SKM-1 (cell line): ENCODE data around the gene PRH2.

Experiments
- DNase-seq: peaks from one replicate; lab custom pipeline; 2025; ENCODE audit not compliant: unreplicated experiment; lab: John Stamatoyannopoulos, UW

Gene PRH2

GRCh38 chr12:10959804-10960203 lies 30.8 kb downstream of the PRH2 start:
- no peak for DNase-seq

- no peak for DNase-seq
Observed at GRCh38 chr12:10960211-10960610, 31.2 kb downstream of the PRH2 start.

DNA sequence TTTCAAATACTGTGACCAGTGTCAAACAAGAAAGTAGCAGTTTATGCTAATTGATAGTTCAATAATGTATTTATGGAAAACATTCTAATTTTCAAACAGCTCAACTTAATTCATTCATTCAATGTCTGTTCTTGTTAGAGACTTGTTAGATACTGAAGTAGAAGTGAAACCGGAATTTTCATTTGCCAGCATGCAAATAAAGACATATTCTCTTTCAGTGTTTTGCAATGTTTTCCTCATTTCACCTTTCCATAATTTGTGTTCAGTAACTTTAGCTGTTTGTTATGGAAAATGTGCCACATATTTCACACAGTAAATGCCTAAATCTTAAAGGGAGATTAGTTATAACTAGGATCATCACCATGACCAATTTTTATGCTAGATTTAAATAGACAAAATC lies 36.4 kb downstream of the PRH2 start:
- DNase-seq = no peak

DNA sequence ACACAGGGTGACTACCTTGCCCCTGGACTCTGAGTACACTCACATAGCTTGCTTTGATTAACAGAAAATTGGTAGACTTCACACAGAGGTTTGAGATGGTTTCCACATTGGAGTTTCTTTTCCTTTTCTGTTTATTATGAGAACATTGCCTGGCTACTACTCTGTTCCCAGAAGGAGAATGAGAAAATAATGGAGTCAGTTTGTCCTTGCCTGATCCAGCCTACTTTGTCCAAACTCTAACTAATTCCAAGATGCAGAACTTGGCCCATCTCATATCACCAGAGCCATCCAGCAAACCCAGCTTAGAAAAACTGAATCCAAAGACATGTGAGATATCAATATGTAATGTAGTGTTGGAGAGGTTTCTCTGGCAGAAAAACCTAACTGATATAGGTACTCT lies 37.3 kb downstream of the PRH2 start:
- DNase-seq = no peak

GRCh38 chr12:10967409-10967808 lies 38.4 kb downstream of the PRH2 start:
- no peak for DNase-seq

DNA sequence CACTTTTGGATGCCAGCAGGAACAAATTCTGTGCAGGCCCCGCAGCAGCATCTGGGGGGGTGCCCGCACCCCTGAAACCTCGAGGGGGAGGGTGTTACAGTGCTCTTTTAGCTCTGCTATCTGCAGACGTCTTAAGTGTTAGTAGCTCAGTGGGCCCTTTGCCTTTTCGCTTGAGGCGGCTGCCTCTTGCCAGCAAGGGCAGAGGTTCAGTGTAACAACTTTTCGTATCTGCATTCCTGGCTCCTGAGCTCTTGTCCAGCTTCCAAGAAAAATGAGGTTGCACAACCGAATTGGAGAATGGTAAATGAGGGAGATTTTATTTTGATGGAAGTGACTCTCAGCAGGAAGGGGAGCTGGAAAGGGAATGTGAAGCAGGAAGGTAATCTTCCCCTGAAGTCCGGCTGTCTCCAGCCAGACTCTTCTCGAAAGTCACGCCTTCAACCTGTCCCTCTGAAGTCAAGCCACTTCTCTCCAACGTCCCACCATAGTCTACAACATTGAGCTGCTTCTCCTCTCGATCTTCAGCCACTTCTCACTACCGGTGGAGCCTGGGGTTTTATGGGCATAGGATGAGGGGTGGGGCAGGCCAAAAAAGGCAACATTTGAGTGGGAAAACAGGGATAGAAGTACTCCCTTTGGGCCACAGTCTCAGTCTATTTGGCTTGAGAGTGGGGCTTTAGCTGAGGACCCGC lies 39.9 kb downstream of the PRH2 start:
- no peak for DNase-seq

DNA sequence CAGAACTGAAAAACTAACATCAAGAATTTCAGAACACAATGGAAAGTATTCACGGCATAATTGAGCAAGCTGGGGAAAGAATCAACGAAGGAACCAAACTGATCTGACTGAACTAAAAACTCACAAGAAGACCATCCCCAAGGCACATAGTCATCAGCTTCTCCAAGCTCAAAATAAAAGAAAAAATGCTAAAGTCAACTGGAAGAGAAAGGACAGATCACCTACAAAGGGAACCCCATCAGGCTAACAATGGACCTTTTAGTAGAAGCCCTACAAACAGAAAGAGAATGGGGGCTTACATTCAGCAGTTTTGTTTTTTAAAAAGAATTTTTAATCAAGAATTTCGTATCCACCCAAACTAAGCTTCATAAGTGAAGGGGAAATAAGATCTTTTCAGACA lies 45.9 kb downstream of the PRH2 start:
- DNase-seq = no peak

GRCh38 chr12:10982244-10982643 lies 53.2 kb downstream of the PRH2 start:
- DNase-seq = no peak
